Mucosa of stomach (tissue), 1 donor: ENCODE results near the gene TOP1.

Experiments
- H3K27me3 ChIP-seq: one replicate; pipeline ENCODE4 v1.7.0; 2013; ENCODE audit warnings: mild to moderate bottlenecking, low read length; ENCODE audit not compliant: control insufficient read depth, insufficient read depth
- H3K36me3 ChIP-seq: one replicate; pipeline ENCODE4 v1.7.0; 2013; ENCODE audit warnings: low read length; ENCODE audit not compliant: control insufficient read depth, insufficient read depth
- H3K4me1 ChIP-seq: one replicate; pipeline ENCODE4 v1.7.0; 2013; ENCODE audit warnings: mild to moderate bottlenecking, low read length; ENCODE audit not compliant: control insufficient read depth, insufficient read depth
- H3K4me3 ChIP-seq: one replicate; pipeline ENCODE4 v1.7.0; 2013; ENCODE audit warnings: low read length
- H3K9ac ChIP-seq: one replicate; pipeline ENCODE4 v1.7.0; 2013; ENCODE audit warnings: mild to moderate bottlenecking, low read length, moderate library complexity
- H3K9me3 ChIP-seq: one replicate; pipeline ENCODE4 v1.7.0; 2013; ENCODE audit warnings: mild to moderate bottlenecking, low read length, moderate library complexity; ENCODE audit not compliant: control insufficient read depth
- donor health status: Pancreatic carcinoma.

Gene TOP1

GRCh38 chr20:41054070-41054846 lies 25.6 kb downstream of the TOP1 start:
- no peak overlapping the region for H3K9ac ChIP-seq
- H3K4me1 ChIP-seq, result peaks cover 48% of the 10 kb centered on the region
- no peak overlapping the region for H3K4me3 ChIP-seq
- no peaks in the 10 kb centered on the region for H3K27me3 ChIP-seq
- H3K9me3 ChIP-seq, result no peaks in the 10 kb centered on the region
- H3K36me3 ChIP-seq, result no peaks in the 10 kb centered on the region

GRCh38 chr20:41054847-41055230 lies 26.2 kb downstream of the TOP1 start:
- Histone ChIP-seq H3K4me1 (peaks cover 45% of the 10 kb centered on the region), H3K36me3 (no peaks in the 10 kb centered on the region), H3K9me3 (no peaks in the 10 kb centered on the region), H3K9ac (no peak overlapping the region), H3K27me3 (no peaks in the 10 kb centered on the region), H3K4me3 (no peak overlapping the region)

- no peak overlapping the region for H3K4me3 ChIP-seq
- peaks cover 45% of the 10 kb centered on the region for H3K4me1 ChIP-seq
Observed at GRCh38 chr20:41055679-41056078, 27.1 kb downstream of the TOP1 start.

GRCh38 chr20:41057999-41058673 lies 29.5 kb downstream of the TOP1 start:
- Histone ChIP-seq H3K27me3 (no peaks in the 10 kb centered on the region), H3K9me3 (no peaks in the 10 kb centered on the region), H3K4me3 (no peak overlapping the region), H3K9ac (no peak overlapping the region), H3K36me3 (peaks cover 3% of the 10 kb centered on the region), H3K4me1 (peaks cover 23% of the 10 kb centered on the region)

More at GRCh38 chr20:41055679-41056078, 27.1 kb downstream of the TOP1 start:
- Histone ChIP-seq H3K36me3 (no peaks in the 10 kb centered on the region), H3K9ac (no peak overlapping the region), H3K27me3 (no peaks in the 10 kb centered on the region), H3K9me3 (no peaks in the 10 kb centered on the region)

- no peak overlapping the region for H3K9ac ChIP-seq
- peaks cover 21% of the 10 kb centered on the region for H3K4me1 ChIP-seq
- H3K27me3 ChIP-seq, result no peaks in the 10 kb centered on the region
- no peak overlapping the region for H3K4me3 ChIP-seq
- peaks cover 6% of the 10 kb centered on the region for H3K36me3 ChIP-seq
- H3K9me3 ChIP-seq, result no peaks in the 10 kb centered on the region
Observed at GRCh38 chr20:41058674-41059635, 30.3 kb downstream of the TOP1 start.

- Histone ChIP-seq H3K9me3 (no peaks in the 10 kb centered on the region), H3K4me1 (peaks cover 5% of the 10 kb centered on the region), H3K27me3 (no peaks in the 10 kb centered on the region), H3K36me3 (peaks cover 6% of the 10 kb centered on the region), H3K4me3 (no peak overlapping the region), H3K9ac (no peak overlapping the region)
Observed at GRCh38 chr20:41061155-41061554, 32.5 kb downstream of the TOP1 start.

- H3K27me3 ChIP-seq, result no peaks in the 10 kb centered on the region
- H3K36me3 ChIP-seq, result peaks cover 6% of the 10 kb centered on the region
- H3K9ac ChIP-seq, result no peak overlapping the region
- H3K4me3 ChIP-seq, result no peak overlapping the region
- peaks cover 1% of the 10 kb centered on the region for H3K4me1 ChIP-seq
- H3K9me3 ChIP-seq, result no peaks in the 10 kb centered on the region
Observed at GRCh38 chr20:41063442-41063841, 34.8 kb downstream of the TOP1 start.

GRCh38 chr20:41064377-41064776 lies 35.8 kb downstream of the TOP1 start:
- H3K36me3 ChIP-seq, result peaks cover 6% of the 10 kb centered on the region
- no peaks in the 10 kb centered on the region for H3K4me1 ChIP-seq
- H3K9ac ChIP-seq, result no peak overlapping the region
- H3K9me3 ChIP-seq, result no peaks in the 10 kb centered on the region
- H3K4me3 ChIP-seq, result no peak overlapping the region
- no peaks in the 10 kb centered on the region for H3K27me3 ChIP-seq

GRCh38 chr20:41065716-41066115 lies 37.1 kb downstream of the TOP1 start:
- Histone ChIP-seq H3K9me3 (no peaks in the 10 kb centered on the region), H3K9ac (no peak overlapping the region), H3K36me3 (peaks cover 6% of the 10 kb centered on the region), H3K27me3 (no peaks in the 10 kb centered on the region), H3K4me3 (no peak overlapping the region), H3K4me1 (no peaks in the 10 kb centered on the region)

GRCh38 chr20:41068806-41069205 lies 40.2 kb downstream of the TOP1 start:
- Histone ChIP-seq H3K9me3 (no peaks in the 10 kb centered on the region), H3K36me3 (no peaks in the 10 kb centered on the region), H3K4me1 (peaks cover 12% of the 10 kb centered on the region), H3K27me3 (no peaks in the 10 kb centered on the region), H3K4me3 (no peak overlapping the region), H3K9ac (no peak overlapping the region)

- Histone ChIP-seq H3K36me3 (no peaks in the 10 kb centered on the region), H3K4me1 (peaks cover 12% of the 10 kb centered on the region), H3K27me3 (no peaks in the 10 kb centered on the region), H3K9ac (no peak overlapping the region), H3K9me3 (no peaks in the 10 kb centered on the region), H3K4me3 (no peak overlapping the region)
Observed at GRCh38 chr20:41072190-41072863, 43.7 kb downstream of the TOP1 start.
